ENCODE results near the gene SLC23A3.
A peak's percentile ranks its signal among the peaks of the same experiment; 100 is the strongest.
"Not testable (repeated sequence)": the region's sequence is repeated elsewhere in the genome, so short reads cannot be mapped to it uniquely, and the experiment has no call there.

SLC23A3 gene

GRCh38 chr2:219204425-219205164 is 34.8 kb upstream of the SLC23A3 start:
- no peak for DNase-seq

DNA sequence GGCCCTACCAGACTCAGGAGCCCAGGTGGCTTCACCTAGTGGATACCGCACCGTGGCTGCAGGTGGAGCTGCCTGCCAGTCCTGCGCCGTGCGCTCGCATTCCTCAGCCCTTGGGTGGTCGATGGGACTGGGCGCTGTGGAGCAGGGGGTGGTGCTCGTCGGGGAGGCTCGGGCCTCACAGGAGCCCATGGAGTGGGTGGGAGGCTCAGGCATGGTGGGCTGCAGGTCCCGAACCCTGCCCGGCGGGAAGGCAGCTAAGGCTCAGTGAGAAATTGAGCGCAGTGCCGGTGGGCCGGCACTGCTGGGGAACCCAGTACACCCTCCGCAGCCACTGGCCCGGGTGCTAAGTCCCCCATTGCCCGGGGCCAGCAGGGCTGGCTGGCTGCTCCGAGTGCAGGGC is 31.5 kb upstream of the SLC23A3 start:
- DNase-seq: not testable (repeated sequence)

GRCh38 chr2:219200502-219201326 is 30.9 kb upstream of the SLC23A3 start:
- DNase-seq: not testable (repeated sequence)

- no peak for DNase-seq
Observed at GRCh38 chr2:219199470-219200211, 29.8 kb upstream of the SLC23A3 start.

- DNase-seq: no peak
Observed at GRCh38 chr2:219198974-219199373, 29.1 kb upstream of the SLC23A3 start.

DNA sequence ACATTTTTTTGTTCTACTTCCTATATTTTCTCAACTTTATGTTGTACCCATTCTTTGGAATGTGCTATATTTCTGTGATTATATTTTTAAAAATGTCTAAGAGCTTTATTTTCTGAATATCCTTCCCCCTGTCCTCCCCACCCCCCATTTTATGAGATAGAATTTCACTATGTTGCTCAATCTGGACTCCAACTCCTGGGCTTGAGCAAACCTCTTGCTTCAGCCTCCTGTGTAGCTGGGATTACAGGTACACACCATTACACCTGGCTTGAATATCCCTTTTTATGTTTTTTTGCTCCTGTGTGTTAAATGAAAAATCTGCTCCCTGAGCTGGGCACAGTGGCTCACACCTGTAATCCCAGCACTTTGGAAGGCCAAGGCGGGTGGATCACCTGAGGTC is 27.6 kb upstream of the SLC23A3 start:
- no peak for DNase-seq

DNA sequence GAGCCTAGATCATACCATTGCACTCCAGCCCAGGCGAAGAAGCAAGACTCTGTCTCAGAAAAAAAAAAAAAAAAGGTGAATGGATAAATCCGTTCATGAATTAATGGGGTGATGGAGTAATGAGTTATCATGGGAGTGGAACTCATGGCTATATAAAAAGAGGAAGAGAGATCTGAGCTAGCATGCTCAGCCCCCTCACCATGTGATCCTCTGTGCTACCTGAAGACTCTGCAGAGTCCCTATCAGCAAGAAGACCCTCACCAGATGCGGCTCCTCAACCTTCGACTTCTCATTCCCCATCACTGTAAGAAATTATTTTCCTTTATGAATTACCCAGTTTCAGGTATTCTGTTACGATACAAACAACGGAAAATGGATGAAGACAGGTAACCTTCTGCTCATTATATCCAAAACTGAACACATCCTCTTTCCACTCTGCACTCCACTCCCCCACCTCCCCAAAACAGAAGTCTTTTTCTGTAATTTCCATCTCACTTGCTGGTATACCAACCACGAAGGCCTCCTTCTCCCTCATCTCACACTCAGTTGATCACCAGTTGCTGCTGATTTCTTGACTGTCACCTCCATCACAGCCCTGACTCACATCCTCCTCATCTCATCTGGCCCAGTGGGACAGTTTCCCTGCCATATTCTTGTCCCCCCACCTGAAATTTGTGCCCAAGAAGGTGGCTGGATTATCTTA is 17.1 kb upstream of the SLC23A3 start:
- DNase-seq: no peak

DNA sequence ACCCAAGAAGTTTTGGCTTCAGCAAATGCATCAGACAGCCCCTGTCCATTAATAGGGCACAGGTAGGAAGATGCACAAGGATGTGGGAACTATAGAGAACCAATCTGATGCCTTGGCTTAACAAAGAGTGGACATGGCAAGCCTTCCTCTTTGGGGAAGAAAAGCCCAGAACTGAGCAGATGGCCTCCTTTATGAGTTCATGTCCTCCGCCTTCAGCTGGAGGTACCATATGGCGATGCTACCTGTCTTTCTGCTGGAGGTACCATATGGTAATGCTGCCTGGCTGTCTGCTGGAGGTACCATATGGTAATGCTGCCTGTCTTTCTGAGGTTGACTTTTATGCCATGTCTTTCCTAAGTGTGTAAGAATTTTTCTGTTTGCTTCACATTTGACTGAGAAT is 14.3 kb upstream of the SLC23A3 start:
- DNase-seq: no peak

DNA sequence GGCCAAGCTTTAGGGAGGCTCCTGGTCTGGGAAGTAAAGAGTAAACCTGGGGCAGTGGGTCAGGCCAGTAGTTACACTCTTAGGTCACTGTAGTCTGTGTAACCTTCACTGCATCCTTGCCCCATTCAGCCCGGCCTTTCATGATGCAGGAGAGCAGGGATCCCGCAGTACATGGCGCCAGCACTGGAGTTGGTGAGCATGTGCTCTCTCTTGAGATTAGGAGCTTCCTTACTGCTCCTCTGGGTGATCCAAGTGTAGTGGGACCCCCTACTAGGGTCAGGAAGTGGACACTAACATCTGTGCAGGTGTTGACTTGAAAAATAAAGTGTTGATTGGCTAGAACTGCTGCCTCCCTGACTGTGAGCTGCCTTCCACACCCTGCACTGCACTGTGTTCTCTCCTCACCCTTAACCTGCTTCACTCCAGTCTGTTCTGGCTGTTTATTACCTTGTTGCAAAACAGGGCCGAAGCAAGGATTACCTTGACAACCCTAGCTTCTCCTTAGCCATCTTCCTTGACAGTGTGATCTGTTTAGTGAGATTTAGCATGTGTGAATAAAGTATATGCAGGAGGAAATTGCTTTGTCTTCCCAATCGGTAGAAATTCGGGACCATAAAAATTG is 13.4 kb upstream of the SLC23A3 start:
- DNase-seq: no peak

DNA sequence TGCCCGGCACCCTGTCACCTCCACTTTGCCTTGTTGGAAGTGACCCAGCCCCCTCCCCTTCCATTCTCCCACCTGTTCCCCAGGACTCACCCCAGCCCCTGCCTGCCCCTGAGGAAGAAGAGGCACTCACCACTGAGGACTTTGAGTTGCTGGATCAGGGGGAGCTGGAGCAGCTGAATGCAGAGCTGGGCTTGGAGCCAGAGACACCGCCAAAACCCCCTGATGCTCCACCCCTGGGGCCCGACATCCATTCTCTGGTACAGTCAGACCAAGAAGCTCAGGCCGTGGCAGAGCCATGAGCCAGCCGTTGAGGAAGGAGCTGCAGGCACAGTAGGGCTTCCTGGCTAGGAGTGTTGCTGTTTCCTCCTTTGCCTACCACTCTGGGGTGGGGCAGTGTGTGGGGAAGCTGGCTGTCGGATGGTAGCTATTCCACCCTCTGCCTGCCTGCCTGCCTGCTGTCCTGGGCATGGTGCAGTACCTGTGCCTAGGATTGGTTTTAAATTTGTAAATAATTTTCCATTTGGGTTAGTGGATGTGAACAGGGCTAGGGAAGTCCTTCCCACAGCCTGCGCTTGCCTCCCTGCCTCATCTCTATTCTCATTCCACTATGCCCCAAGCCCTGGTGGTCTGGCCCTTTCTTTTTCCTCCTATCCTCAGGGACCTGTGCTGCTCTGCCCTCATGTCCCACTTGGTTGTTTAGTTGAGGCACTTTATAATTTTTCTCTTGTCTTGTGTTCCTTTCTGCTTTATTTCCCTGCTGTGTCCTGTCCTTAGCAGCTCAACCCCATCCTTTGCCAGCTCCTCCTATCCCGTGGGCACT is 12.7 kb upstream of the SLC23A3 start:
- no peak for DNase-seq

- DNase-seq: no peak
Observed at GRCh38 chr2:219181531-219181930, 11.7 kb upstream of the SLC23A3 start.

DNA sequence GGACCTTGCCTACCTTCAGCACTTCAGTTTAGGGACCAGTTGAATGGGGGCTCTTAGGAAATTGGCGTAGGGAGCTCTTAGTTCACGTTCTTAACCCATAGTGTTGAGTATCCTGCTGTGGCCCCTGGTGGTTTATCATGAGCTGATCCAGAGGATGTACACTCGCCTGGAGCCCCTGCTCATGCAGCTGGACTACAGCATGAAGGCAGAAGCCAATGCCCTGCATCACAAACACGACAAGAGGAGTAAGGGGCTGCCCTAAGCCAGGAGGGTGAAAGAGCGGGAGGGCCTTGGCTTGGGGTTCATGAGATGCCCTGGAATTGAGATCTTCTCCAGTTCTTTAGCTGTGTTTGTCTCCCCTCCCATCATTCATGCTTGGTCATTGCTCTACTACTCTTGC is 11.1 kb upstream of the SLC23A3 start:
- no peak for DNase-seq

DNA sequence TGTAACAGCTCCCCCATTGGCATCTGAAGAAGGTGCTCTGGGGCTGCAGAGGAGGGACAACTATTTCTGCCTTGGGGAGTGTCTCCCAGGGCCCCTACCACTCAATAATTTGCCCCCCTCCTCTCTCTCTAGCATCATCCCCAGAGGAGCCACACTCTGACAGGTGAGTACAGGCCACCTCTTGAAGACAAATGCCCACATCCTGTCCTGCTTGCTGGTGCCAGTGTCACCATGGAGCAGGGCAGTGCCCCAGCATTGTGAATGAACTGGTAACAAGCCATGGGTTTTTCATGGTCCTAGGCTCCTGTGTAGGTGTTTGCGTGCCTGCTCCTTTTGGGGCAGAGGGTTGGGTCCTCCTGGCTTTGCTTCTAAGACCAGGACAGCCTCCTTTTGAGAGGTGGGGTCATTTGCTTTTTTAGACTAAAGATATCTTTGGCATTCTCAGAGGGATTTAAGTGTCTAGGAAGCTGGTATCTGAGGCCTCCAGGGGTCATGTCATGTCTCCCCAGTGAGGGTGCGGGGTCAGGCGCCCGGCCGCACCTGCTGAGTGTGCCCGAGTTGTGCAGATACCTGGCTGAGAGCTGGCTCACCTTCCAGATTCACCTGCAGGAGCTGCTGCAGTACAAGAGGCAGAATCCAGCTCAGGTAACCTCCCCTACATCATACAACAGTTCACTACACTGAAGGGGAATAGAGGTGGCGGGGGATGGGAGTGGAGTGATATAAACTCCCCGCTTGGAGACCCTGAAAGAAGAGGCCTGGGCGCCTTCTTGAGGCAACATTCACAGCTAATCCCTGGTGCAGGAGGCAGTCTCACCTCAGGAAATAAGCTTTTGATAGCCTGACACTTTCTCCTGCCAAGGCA is 10.0 kb upstream of the SLC23A3 start:
- DNase-seq: no peak

GRCh38 chr2:219178377-219179175 is 8.7 kb upstream of the SLC23A3 start:
- no peak for DNase-seq

DNA sequence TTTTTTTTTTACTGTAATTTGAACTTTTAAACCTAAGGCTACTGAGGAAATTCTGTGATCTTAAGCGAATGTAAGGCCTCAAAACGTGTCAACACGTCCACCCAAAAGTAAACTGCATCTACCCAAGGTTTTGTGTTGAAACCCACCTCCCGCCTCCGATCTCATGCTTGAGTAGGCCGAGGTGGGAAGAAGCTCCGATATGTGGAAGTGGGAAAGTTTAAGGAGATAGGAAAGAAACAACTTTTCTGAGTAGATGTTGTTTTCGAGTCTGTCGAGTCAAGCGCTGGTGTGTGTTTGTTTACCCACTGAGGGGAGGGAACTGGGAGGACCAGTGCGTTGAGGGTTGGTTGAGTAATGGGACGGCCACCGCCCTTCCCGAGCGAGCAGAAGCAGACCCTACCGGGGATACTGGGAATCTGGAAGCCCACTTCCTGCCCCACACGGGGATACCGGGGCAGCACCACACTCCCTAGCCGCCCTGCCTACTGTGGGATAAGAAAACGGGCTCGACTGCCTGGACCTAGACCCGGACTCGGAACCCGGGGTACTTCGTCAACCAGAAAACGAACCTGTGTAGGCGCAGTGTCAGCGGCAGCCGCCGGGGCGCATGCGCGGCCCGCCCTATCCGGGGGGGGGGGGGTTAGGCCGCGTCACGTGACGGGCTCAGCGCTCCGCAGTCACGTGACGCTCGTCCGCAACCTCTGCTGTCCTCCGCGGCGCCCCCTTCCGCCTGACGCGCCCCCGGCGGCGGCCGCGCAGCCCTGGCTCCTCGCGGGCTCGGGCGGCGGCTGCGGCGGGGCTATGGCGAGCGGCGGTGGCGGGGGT is 7.9 kb upstream of the SLC23A3 start, which contains the start of gene RETREG2:
Gene RETREG2 (plus strand): TSS at position 724 of the 825 bp plus-strand sequence. CDS start 78 bp downstream, at position 802.
- peak; percentile 85 for DNase-seq

DNA sequence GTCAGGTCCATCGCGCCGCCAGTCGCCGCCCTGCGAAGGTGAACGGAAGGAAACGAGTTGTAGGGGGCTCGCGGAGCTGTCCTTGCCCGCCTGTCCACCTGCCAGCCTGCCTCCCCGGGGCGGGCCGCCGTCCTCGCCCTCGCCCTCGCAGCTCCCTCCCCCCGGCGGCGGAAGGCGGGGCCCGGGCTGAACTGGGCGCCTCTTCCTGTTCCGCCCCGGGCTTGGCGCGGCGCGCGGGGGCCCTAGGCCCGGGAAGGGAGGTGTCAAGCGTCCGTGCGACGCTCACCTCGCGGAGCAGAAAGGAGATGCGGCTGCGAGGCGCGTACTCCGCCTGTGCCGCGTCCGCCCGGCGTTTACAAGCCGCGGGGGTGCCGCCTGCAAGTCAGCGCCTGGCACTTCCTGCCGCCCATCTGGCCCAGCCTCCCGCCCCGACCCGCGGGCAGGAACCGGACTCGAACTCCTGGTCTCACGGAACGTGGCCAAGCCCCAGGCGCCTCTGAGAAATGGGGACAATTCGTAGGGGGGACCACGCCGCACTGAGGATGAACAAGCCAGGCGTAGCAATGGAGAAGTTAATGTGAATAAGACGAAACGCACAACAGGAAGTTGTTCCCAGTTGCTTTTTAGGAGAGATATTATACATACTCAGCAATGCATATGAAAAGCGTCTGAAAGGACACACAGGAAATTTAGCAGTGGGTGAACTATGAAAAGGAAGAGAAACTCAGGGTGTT is 7.2 kb upstream of the SLC23A3 start, which contains the start of gene CNPPD1:
Gene CNPPD1 (minus strand): TSS at position 108 of the 734 bp plus-strand sequence. CDS start 97 bp downstream, at position 11.
- DNase-seq: peak; percentile 73

Measured in NCI-H748 treated with DMSO at 0.1 percent for 48 hours (cell line).